HCT116 (cell line): Measurements from ENCODE around the gene FAAP100. TPM values are rescaled to one million over a fixed set of nuclear protein-coding genes. Genes with fewer than 3 reads are reported as not detected.

Experiments
- ATAC-seq: fragments of 200-7000 bp; cut with Tn5 transposase; 2 replicates; pipeline ENCODE4 v1.9.1; 2020; ENCODE audit warnings: mild to moderate bottlenecking, moderate library complexity
- BruUV-seq: library from RNA; stranded (reverse); fragments of 400-500 nt; replicated peaks from 2 replicates; lab custom pipeline; 2021; lab: Mats Ljungman, UMichigan
- CTCF ChIA-PET: fragments of 300-600 bp; sonication (Branson Sonifier 250); formaldehyde crosslinking; loops from one replicate; lab custom pipeline; 2021; ENCODE audit warnings: antibody characterized with exemption; lab: Charles Lee
- POLR2A ChIA-PET: fragments of 300-600, 350-600 bp; sonication (Branson Sonifier 250); formaldehyde crosslinking; loops from one replicate; lab custom pipeline; 2021; ENCODE audit warnings: antibody characterized with exemption; lab: Charles Lee
- RAD21 ChIA-PET, 2 experiments: fragments of 300-600 bp; sonication (Branson Sonifier 250); formaldehyde crosslinking; loops; one replicate each; lab custom pipeline; 2023; ENCODE audit warnings: low total read pairs in 2 of 2; ENCODE audit not compliant: uncharacterized antibody in 2 of 2, unreplicated experiment in 2 of 2, low non-redundant PET in 1 of 2; lab: Charles Lee
- DNase-seq: peaks from one replicate; pipeline ENCODE4 v3.0.0-alpha.2; 2010; ENCODE audit warnings: low read depth, low spot score
- H2AFZ ChIP-seq: fragments of 200-600 bp; shearing (Covaris generic), sonication (generic); 2 replicates; pipeline ENCODE4 v1.6.1; 2017; ENCODE audit warnings: low read depth, mixed run types, mixed read lengths, antibody characterized with exemption, low read length; ENCODE audit not compliant: poor library complexity, severe bottlenecking
- H3K27ac ChIP-seq: 2 replicates; pipeline ENCODE4 v1.5.1; 2012; ENCODE audit warnings: low read depth, low read length
- H3K27me3 ChIP-seq: fragments of 200-600 bp; sonication (generic); 2 replicates; pipeline ENCODE4 v1.6.1; 2016; ENCODE audit warnings: mixed run types, low read length, mixed read lengths; ENCODE audit not compliant: insufficient read depth
- H3K36me3 ChIP-seq, 2 experiments: fragments of 200-500 bp in 1 of 2; fragments of 200-600 bp in 1 of 2; sonication (Bioruptor generic) in 1 of 2; sonication (generic) in 1 of 2; 2 replicates each; pipeline versions ENCODE4 v1.5.1 to v1.6.1; 2014 to 2016; ENCODE audit warnings: low read length in 2 of 2, inconsistent platforms in 1 of 2, mixed read lengths in 1 of 2, mixed run types in 1 of 2; ENCODE audit not compliant: insufficient read depth in 2 of 2, control insufficient read depth in 1 of 2
- H3K4me1 ChIP-seq, 2 experiments: fragments of 200-600 bp in 1 of 2; sonication (generic) in 1 of 2; 2 replicates each; pipeline versions ENCODE4 v1.5.1 to v1.6.1; 2012 to 2017; ENCODE audit warnings: low read length in 2 of 2, inconsistent platforms in 1 of 2, mild to moderate bottlenecking in 1 of 2, mixed read lengths in 1 of 2, mixed run types in 1 of 2, moderate library complexity in 1 of 2; ENCODE audit not compliant: insufficient read depth in 2 of 2, control insufficient read depth in 1 of 2
- H3K4me2 ChIP-seq: fragments of 200-600 bp; sonication (generic); 2 replicates; pipeline ENCODE4 v1.6.1; 2017; ENCODE audit warnings: mixed run types, low read length, mixed read lengths
- H3K4me3 ChIP-seq, 2 experiments: fragments of 200-600 bp in 1 of 2; sonication (generic) in 1 of 2; replicated peaks in 1 of 2; 2 replicates each; pipeline ENCODE4 v1.5.1; 2011 to 2016; ENCODE audit warnings: low read length in 2 of 2, control low read depth in 1 of 2, low read depth in 1 of 2, mild to moderate bottlenecking in 1 of 2, mixed read lengths in 1 of 2, mixed run types in 1 of 2
- H3K79me2 ChIP-seq: fragments of 200-600 bp; sonication (generic); 2 replicates; pipeline ENCODE4 v1.6.1; 2017; ENCODE audit warnings: mild to moderate bottlenecking, mixed run types, low read length, moderate library complexity, mixed read lengths; ENCODE audit not compliant: insufficient read depth
- H3K9ac ChIP-seq: fragments of 200-600 bp; sonication (generic); 2 replicates; pipeline ENCODE4 v1.6.1; 2016; ENCODE audit warnings: low read length, mixed read lengths
- H3K9me2 ChIP-seq: fragments of 200-600 bp; sonication (generic), shearing (Covaris generic); 2 replicates; pipeline ENCODE4 v1.6.1; 2017; ENCODE audit warnings: mixed run types, mild to moderate bottlenecking, moderate library complexity; ENCODE audit not compliant: insufficient read depth
- H3K9me3 ChIP-seq, 2 experiments: fragments of 200-500 bp in 1 of 2; fragments of 200-600 bp in 1 of 2; sonication (Bioruptor generic) in 1 of 2; sonication (generic) in 1 of 2; 2 replicates each; pipeline ENCODE4 v1.6.1; 2014 to 2017; ENCODE audit warnings: low read length in 2 of 2, mixed read lengths in 2 of 2, inconsistent platforms in 1 of 2, low read depth in 1 of 2, mild to moderate bottlenecking in 1 of 2, mixed run types in 1 of 2, moderate library complexity in 1 of 2; ENCODE audit not compliant: control insufficient read depth in 1 of 2, insufficient read depth in 1 of 2
- H4K20me1 ChIP-seq: fragments of 200-600 bp; sonication (generic), shearing (Covaris generic); 2 replicates; pipeline ENCODE4 v1.6.1; 2017; ENCODE audit warnings: mixed run types, mild to moderate bottlenecking, moderate library complexity; ENCODE audit not compliant: insufficient read depth
- CBX3 ChIP-seq: IDR thresholded peaks from 2 replicates; pipeline ENCODE4 v1.6.1; 2012; ENCODE audit warnings: low read depth
- EGR1 ChIP-seq: IDR thresholded peaks from 2 replicates; pipeline ENCODE4 v1.6.1; 2012; ENCODE audit warnings: low read depth
- EZH2 ChIP-seq: fragments of 200-600 bp; sonication (generic); IDR thresholded peaks from 2 replicates; pipeline ENCODE4 v1.6.1; 2017; ENCODE audit warnings: antibody characterized with exemption, mixed run types
- JUND ChIP-seq: IDR thresholded peaks from 2 replicates; pipeline ENCODE4 v1.6.1; 2012
- SP1 ChIP-seq: IDR thresholded peaks from 2 replicates; pipeline ENCODE4 v1.6.1; 2012; ENCODE audit warnings: low read depth
- TCF7L2 ChIP-seq: IDR thresholded peaks from 2 replicates; pipeline ENCODE4 v1.7.0; 2011; ENCODE audit warnings: borderline replicate concordance, inconsistent platforms; ENCODE audit not compliant: insufficient read depth, insufficient read length; ENCODE audit errors: extremely low read depth
- YY1 ChIP-seq: IDR thresholded peaks from 2 replicates; pipeline ENCODE4 v1.6.1; 2011; ENCODE audit warnings: low read length, low read depth, moderate library complexity, mild to moderate bottlenecking; ENCODE audit not compliant: insufficient replicate concordance; ENCODE audit errors: extremely low read depth
- intact Hi-C: fragments of 100-400 bp; cut with micrococcal nuclease; formaldehyde crosslinking; loops from 2 replicates; pipeline ENCODE4 v1.10.0; 2022
- total RNA-seq: library from RNA; stranded (reverse); gene quantifications from one replicate; pipeline ENCODE4 v1.2.1, GENCODE V29; 2021; ENCODE audit not compliant: unreplicated experiment
- TF ChIP-seq, protein P1 (sequence below): IDR thresholded peaks from 2 replicates; pipeline ENCODE4 v1.6.1; 2012
- TF ChIP-seq, protein P2 (sequence below): IDR thresholded peaks from 2 replicates; pipeline ENCODE4 v1.6.1; 2011; ENCODE audit warnings: mild to moderate bottlenecking, low read length, moderate library complexity; ENCODE audit not compliant: insufficient replicate concordance; ENCODE audit errors: extremely low read depth
- TF ChIP-seq, protein P3 (sequence below), 3 experiments: fragments of 200-600 bp in 1 of 3; sonication (generic) in 1 of 3; IDR thresholded peaks in 2 of 3; conservative IDR thresholded peaks in 1 of 3; 2 replicates each; pipeline ENCODE4 v1.5.1; 2012 to 2017; ENCODE audit warnings: low read depth in 2 of 3, low read length in 2 of 3, antibody characterized with exemption in 1 of 3, borderline replicate concordance in 1 of 3, control low read depth in 1 of 3, mild to moderate bottlenecking in 1 of 3, mixed read lengths in 1 of 3, mixed run types in 1 of 3, moderate library complexity in 1 of 3; ENCODE audit not compliant: insufficient read depth in 1 of 3
- TF ChIP-seq, protein P4 (sequence below): IDR thresholded peaks from 2 replicates; pipeline ENCODE4 v1.6.1; 2012

Gene FAAP100
- total RNA-seq, 1 experiment from 2014 or later, result 53.4 TPM

DNA sequence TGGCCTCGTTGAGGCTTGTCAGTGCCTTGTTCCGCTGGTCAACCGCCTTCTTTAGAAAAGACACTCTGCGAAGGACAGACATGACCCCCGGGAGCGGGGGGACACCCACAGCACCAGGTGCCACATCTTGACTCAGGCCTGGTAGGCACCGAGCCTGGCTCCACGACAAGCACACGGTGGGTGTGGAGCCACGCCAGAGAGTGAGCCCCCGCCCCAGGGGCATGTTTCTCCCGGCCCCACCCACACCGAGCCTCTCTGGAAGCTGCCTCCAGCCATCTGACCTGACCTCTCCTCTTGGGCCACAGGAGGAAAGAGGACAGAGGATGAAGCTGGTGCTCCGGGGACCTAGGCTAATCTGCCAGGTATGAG, 4.6 kb downstream of the FAAP100 start:
- Histone ChIP-seq H3K4me3 (no peak overlapping the region), H3K27ac (no peak overlapping the region), H3K9me3 (no peaks in the 10 kb centered on the region), H3K9ac (no peak overlapping the region), H3K36me3 (peaks cover 27 to 56% of the 10 kb centered on the region in 2 experiments), H3K79me2 (peaks cover 44% of the 10 kb centered on the region), H3K4me1 (peaks cover 6 to 8% of the 10 kb centered on the region in 2 experiments; a peak in 2 of 4 replicates), H3K4me2 (no peak overlapping the region), H2AFZ (no peak overlapping the region), H3K27me3 (no peaks in the 10 kb centered on the region), H4K20me1 (no peaks in the 10 kb centered on the region), H3K9me2 (no peaks in the 10 kb centered on the region)
- no peak for DNase-seq
- POLR2A ChIA-PET, result no interaction called here
- no peak for TF ChIP-seq EZH2
- TF ChIP-seq, protein P1, sequence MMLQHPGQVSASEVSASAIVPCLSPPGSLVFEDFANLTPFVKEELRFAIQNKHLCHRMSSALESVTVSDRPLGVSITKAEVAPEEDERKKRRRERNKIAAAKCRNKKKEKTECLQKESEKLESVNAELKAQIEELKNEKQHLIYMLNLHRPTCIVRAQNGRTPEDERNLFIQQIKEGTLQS, result no peak
- TF ChIP-seq, protein P2, sequence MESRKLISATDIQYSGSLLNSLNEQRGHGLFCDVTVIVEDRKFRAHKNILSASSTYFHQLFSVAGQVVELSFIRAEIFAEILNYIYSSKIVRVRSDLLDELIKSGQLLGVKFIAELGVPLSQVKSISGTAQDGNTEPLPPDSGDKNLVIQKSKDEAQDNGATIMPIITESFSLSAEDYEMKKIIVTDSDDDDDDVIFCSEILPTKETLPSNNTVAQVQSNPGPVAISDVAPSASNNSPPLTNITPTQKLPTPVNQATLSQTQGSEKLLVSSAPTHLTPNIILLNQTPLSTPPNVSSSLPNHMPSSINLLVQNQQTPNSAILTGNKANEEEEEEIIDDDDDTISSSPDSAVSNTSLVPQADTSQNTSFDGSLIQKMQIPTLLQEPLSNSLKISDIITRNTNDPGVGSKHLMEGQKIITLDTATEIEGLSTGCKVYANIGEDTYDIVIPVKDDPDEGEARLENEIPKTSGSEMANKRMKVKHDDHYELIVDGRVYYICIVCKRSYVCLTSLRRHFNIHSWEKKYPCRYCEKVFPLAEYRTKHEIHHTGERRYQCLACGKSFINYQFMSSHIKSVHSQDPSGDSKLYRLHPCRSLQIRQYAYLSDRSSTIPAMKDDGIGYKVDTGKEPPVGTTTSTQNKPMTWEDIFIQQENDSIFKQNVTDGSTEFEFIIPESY, result no peak
- TF ChIP-seq TCF7L2, result no peak
- no peak for TF ChIP-seq CBX3
- no peak for TF ChIP-seq SP1
- TF ChIP-seq YY1, result no peak
- no peak for TF ChIP-seq JUND
- TF ChIP-seq, protein P3, sequence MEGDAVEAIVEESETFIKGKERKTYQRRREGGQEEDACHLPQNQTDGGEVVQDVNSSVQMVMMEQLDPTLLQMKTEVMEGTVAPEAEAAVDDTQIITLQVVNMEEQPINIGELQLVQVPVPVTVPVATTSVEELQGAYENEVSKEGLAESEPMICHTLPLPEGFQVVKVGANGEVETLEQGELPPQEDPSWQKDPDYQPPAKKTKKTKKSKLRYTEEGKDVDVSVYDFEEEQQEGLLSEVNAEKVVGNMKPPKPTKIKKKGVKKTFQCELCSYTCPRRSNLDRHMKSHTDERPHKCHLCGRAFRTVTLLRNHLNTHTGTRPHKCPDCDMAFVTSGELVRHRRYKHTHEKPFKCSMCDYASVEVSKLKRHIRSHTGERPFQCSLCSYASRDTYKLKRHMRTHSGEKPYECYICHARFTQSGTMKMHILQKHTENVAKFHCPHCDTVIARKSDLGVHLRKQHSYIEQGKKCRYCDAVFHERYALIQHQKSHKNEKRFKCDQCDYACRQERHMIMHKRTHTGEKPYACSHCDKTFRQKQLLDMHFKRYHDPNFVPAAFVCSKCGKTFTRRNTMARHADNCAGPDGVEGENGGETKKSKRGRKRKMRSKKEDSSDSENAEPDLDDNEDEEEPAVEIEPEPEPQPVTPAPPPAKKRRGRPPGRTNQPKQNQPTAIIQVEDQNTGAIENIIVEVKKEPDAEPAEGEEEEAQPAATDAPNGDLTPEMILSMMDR (IDR thresholded peaks at IDR 0.05 in 2 of 3, conservative IDR thresholded peaks at IDR 0.05 in 1 of 3; ENCODE audit: borderline replicate concordance in 1 of 3, insufficient read depth in 1 of 3, low read depth in 2 of 3, low read length in 2 of 3), result no peak
- TF ChIP-seq, protein P4, sequence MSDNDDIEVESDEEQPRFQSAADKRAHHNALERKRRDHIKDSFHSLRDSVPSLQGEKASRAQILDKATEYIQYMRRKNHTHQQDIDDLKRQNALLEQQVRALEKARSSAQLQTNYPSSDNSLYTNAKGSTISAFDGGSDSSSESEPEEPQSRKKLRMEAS, result no peak
- TF ChIP-seq EGR1, result no peak
- no peak for ATAC-seq
- CTCF ChIA-PET, result no interaction called here
- intact Hi-C loops, result no loop called here
- RAD21 ChIA-PET, result no interaction called here
- no TSS peak for BruUV-seq
